SH-SY5Y (cell line): Measurements from ENCODE around the gene FOXJ3.

Source experiments
- GATA2 ChIP-seq: IDR thresholded peaks from 2 replicates; pipeline ENCODE4 v1.6.1; 2011; ENCODE audit warnings: mild to moderate bottlenecking, low read depth, low read length
- GATA3 ChIP-seq: IDR thresholded peaks from 2 replicates; pipeline ENCODE4 v1.6.1; 2011; ENCODE audit warnings: low read depth, mild to moderate bottlenecking, low read length, moderate library complexity

DNA sequence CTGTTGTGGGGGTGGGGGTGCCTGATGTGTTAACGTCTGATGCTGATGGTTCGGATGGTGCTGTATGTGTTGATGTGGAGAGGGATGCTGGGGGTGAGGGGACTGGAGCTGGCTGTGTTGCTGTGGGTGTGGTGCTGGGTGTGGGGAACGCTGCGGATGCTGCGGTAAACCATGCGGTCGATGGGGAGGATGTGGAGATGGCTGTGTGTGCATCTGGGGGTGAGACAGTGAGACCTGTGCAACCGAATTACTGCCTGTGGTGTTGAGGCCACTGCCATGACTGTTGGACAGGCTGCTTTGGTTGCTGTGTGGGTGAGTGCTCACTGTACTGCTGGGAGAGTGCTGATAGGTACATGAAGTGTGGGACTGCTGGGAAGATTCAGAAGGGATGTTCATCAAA lies 143.7 kb downstream of the FOXJ3 start:
- TF ChIP-seq GATA2, result no peak
- TF ChIP-seq GATA3, result no peak
